Measurements from ENCODE around the gene STAG2. TPM values are rescaled to one million over a fixed set of nuclear protein-coding genes. Genes with fewer than 3 reads are reported as not detected.

Gene STAG2
- total RNA-seq, 1 experiment from 2014 or later = 119 TPM

DNA sequence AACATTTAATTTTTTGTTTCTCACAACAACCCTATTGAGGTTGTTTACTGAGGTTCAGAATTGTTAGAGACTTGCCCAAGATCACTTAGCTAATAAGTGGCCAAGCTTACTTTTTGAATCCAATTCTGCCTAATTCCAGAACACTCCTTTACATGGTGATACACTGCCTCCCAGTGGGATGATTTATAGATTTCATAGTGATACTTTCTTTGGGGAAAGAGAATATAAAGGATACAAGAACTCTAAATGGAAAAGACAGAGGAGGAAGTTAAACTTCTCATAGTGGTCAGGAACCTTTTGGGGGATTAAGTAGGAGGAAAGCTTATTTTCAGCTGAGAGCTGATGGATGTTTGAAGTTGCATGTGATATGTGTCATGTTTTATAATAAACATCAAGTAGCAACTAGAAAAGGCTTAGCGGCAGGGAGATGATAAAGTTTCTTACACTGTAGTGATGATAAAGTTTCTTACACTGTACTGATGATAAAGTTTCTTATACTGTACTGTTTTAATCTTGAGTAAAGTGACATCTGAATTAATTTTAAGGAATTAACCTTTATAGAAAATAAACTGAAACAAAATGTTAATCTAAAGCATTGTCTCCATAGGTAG is 15.3 kb downstream of the STAG2 start:
- peak; percentile 43 for DNase-seq (ENCODE audit: low spot score)
- no peak for TF ChIP-seq EZH2 (IDR thresholded peaks at IDR 0.05; ENCODE audit: borderline replicate concordance, low read depth, low read length, poor library complexity, severe bottlenecking)
- TF ChIP-seq, protein P1, sequence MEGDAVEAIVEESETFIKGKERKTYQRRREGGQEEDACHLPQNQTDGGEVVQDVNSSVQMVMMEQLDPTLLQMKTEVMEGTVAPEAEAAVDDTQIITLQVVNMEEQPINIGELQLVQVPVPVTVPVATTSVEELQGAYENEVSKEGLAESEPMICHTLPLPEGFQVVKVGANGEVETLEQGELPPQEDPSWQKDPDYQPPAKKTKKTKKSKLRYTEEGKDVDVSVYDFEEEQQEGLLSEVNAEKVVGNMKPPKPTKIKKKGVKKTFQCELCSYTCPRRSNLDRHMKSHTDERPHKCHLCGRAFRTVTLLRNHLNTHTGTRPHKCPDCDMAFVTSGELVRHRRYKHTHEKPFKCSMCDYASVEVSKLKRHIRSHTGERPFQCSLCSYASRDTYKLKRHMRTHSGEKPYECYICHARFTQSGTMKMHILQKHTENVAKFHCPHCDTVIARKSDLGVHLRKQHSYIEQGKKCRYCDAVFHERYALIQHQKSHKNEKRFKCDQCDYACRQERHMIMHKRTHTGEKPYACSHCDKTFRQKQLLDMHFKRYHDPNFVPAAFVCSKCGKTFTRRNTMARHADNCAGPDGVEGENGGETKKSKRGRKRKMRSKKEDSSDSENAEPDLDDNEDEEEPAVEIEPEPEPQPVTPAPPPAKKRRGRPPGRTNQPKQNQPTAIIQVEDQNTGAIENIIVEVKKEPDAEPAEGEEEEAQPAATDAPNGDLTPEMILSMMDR (conservative IDR thresholded peaks at IDR 0.05; ENCODE audit: low read depth, low read length) = peak; percentile 45; the same call in 1 of the 2 replicates
- Histone ChIP-seq H3K27me3 (replicated peaks; ENCODE audit: insufficient read depth, low read depth, low read length, poor library complexity) (no peaks in the 10 kb centered on the region), H3K27ac (ENCODE audit: low read depth, low read length, poor library complexity, severe bottlenecking) (no peak overlapping the region), H3K4me3 (ENCODE audit: low read depth, low read length, poor library complexity, severe bottlenecking) (no peak overlapping the region), H3K4me1 (ENCODE audit: insufficient read depth, low read length, poor library complexity, severe bottlenecking) (peaks cover 20% of the 10 kb centered on the region), H3K9me3 (ENCODE audit: low read depth, low read length, poor library complexity, severe bottlenecking) (no peaks in the 10 kb centered on the region), H3K36me3 (ENCODE audit: insufficient read depth, low read length, poor library complexity, severe bottlenecking) (no peaks in the 10 kb centered on the region)
- ChIA-PET POLR2A (ENCODE audit: low non-redundant PET) (interaction anchor here (0.6 kb wide), 1 partner anchor 144 kb away, joined by 5 read pairs; no protein-coding TSS in a partner anchor), CTCF (interaction anchor here (0.5 to 1.0 kb wide), 4 partner anchors 12 to 635 kb away, joined by 3 to 16 read pairs (median 4); no protein-coding TSS in a partner anchor)
- intact Hi-C loops (cut with micrococcal nuclease; ENCODE audit: unreplicated experiment) = no loop called here
- no TSS peak for BruUV-seq (replicated peaks)

DNA sequence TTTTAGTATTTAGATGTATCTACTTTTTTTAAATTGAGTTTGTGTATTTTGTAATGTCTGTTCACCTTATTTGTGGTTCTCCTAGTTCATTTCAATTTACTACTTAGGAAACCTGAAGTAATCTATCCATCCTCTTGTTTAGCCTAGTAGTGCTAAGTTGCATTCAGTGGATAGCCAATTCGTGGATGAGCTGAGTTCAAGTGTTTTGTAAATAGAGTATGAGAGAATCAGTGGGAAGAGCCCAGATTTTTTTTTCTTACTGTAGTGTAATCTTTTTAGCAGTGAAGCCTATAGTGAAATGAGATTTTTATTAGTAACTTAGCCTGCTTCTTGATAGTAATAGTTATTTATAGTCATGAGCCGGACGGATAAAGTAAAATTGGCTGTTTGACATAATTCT is 21.7 kb downstream of the STAG2 start:
- BruUV-seq (replicated peaks) = no TSS peak
- intact Hi-C loops (cut with micrococcal nuclease; ENCODE audit: unreplicated experiment) = no loop called here
- H3K9me3 ChIP-seq (ENCODE audit: low read depth, low read length, poor library complexity, severe bottlenecking) = no peaks in the 10 kb centered on the region
- CTCF ChIA-PET = no interaction called here
- peaks cover 12% of the 10 kb centered on the region for H3K4me1 ChIP-seq (ENCODE audit: insufficient read depth, low read length, poor library complexity, severe bottlenecking)
- TF ChIP-seq EZH2 (IDR thresholded peaks at IDR 0.05; ENCODE audit: borderline replicate concordance, low read depth, low read length, poor library complexity, severe bottlenecking) = no peak
- TF ChIP-seq, protein P1 (conservative IDR thresholded peaks at IDR 0.05; ENCODE audit: low read depth, low read length) = no peak
- no peak overlapping the region for H3K4me3 ChIP-seq (ENCODE audit: low read depth, low read length, poor library complexity, severe bottlenecking)
- POLR2A ChIA-PET (ENCODE audit: low non-redundant PET) = no interaction called here
- DNase-seq (ENCODE audit: low spot score) = no peak
- H3K36me3 ChIP-seq (ENCODE audit: insufficient read depth, low read length, poor library complexity, severe bottlenecking) = no peaks in the 10 kb centered on the region
- no peak overlapping the region for H3K27ac ChIP-seq (ENCODE audit: low read depth, low read length, poor library complexity, severe bottlenecking)
- no peaks in the 10 kb centered on the region for H3K27me3 ChIP-seq (replicated peaks; ENCODE audit: insufficient read depth, low read depth, low read length, poor library complexity)

DNA sequence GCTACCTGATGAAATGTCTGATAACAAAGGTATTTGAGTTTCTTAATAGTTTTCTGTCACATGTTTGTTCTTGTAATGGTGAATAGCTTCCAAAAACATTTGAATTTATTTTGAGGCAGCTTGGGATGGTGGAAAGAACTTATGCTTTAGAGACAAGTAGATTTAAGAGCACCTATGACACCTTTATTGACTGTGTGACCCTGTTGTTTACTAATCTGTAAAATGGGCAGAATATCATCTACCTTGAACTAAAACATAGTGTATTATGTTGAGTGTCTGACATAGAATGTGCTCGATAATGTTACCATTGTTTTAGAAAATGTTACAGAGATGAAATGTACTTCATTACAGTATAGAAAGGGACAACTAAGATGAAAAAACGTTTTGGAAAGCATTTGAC is 24.9 kb downstream of the STAG2 start:
- CTCF ChIA-PET = no interaction called here

More for the DNA sequence above, 24.9 kb downstream of the STAG2 start:
- Histone ChIP-seq H3K36me3 (ENCODE audit: insufficient read depth, low read length, poor library complexity, severe bottlenecking) (no peaks in the 10 kb centered on the region), H3K27ac (ENCODE audit: low read depth, low read length, poor library complexity, severe bottlenecking) (no peak overlapping the region), H3K4me3 (ENCODE audit: low read depth, low read length, poor library complexity, severe bottlenecking) (no peak overlapping the region), H3K27me3 (replicated peaks; ENCODE audit: insufficient read depth, low read depth, low read length, poor library complexity) (no peaks in the 10 kb centered on the region), H3K9me3 (ENCODE audit: low read depth, low read length, poor library complexity, severe bottlenecking) (no peaks in the 10 kb centered on the region), H3K4me1 (ENCODE audit: insufficient read depth, low read length, poor library complexity, severe bottlenecking) (no peaks in the 10 kb centered on the region)
- no TSS peak for BruUV-seq (replicated peaks)
- intact Hi-C loops (cut with micrococcal nuclease; ENCODE audit: unreplicated experiment) = no loop called here
- DNase-seq (ENCODE audit: low spot score) = no peak
- POLR2A ChIA-PET (ENCODE audit: low non-redundant PET) = no interaction called here
- TF ChIP-seq, protein P1 (conservative IDR thresholded peaks at IDR 0.05; ENCODE audit: low read depth, low read length) = no peak
- no peak for TF ChIP-seq EZH2 (IDR thresholded peaks at IDR 0.05; ENCODE audit: borderline replicate concordance, low read depth, low read length, poor library complexity, severe bottlenecking)

Measured in A673 (cell line).